22Rv1 (cell line): ENCODE data around the gene SURF2.

Source experiments
- H3K27ac ChIP-seq: fragments of 450-650 bp; 2 replicates; pipeline ENCODE4 v1.5.1; 2017
- CTCF ChIP-seq: fragments of 450-650 bp; IDR thresholded peaks from 2 replicates; pipeline ENCODE4 v1.5.1; 2017; ENCODE audit warnings: mild to moderate bottlenecking
- ZFX ChIP-seq: fragments of 450-650 bp; IDR thresholded peaks from 2 replicates; pipeline ENCODE4 v1.6.1; 2017; ENCODE audit warnings: antibody characterized with exemption, borderline replicate concordance

Gene SURF2

GRCh38 chr9:133349965-133350616 is 6.3 kb upstream of the SURF2 start:
- peak overlapping the region; percentile 92 for H3K27ac ChIP-seq
- TF ChIP-seq ZFX (no peak), CTCF (no peak)

- H3K27ac ChIP-seq = peak overlapping the region; percentile 92
- TF ChIP-seq ZFX (no peak), CTCF (no peak)
These were observed 4.8 kb upstream of the SURF2 start for GRCh38 chr9:133351526-133351907.

- peak overlapping the region; percentile 92 for H3K27ac ChIP-seq
- peak; percentile 78 for TF ChIP-seq CTCF
- no peak for TF ChIP-seq ZFX
These were observed 4.3 kb upstream of the SURF2 start for GRCh38 chr9:133351908-133352634.

GRCh38 chr9:133352635-133353340 is 3.6 kb upstream of the SURF2 start:
- H3K27ac ChIP-seq = peak overlapping the region; percentile 92
- TF ChIP-seq ZFX (no peak), CTCF (no peak)

- peak overlapping the region; percentile 92 for H3K27ac ChIP-seq
- TF ChIP-seq CTCF (no peak), ZFX (no peak)
These were observed 2.8 kb upstream of the SURF2 start for GRCh38 chr9:133353548-133353947.

GRCh38 chr9:133354766-133355165 is 1.6 kb upstream of the SURF2 start:
- TF ChIP-seq CTCF (no peak), ZFX (no peak)
- peak overlapping the region; percentile 71; the same call in 1 of the 2 replicates for H3K27ac ChIP-seq

GRCh38 chr9:133355881-133356357 is 431 bp upstream of the SURF2 start:
- no peak for TF ChIP-seq CTCF
- TF ChIP-seq ZFX = no peak
- peak overlapping the region; percentile 71 for H3K27ac ChIP-seq
